ENCODE results near the gene IL5. TPM values are rescaled to one million over a fixed set of nuclear protein-coding genes. Genes with fewer than 3 reads are reported as not detected.
"Not testable (repeated sequence)": the region's sequence is repeated elsewhere in the genome, so short reads cannot be mapped to it uniquely, and the experiment has no call there.

The IL5 gene
- total RNA-seq, result not detected
- polyA plus RNA-seq, result not detected

DNA sequence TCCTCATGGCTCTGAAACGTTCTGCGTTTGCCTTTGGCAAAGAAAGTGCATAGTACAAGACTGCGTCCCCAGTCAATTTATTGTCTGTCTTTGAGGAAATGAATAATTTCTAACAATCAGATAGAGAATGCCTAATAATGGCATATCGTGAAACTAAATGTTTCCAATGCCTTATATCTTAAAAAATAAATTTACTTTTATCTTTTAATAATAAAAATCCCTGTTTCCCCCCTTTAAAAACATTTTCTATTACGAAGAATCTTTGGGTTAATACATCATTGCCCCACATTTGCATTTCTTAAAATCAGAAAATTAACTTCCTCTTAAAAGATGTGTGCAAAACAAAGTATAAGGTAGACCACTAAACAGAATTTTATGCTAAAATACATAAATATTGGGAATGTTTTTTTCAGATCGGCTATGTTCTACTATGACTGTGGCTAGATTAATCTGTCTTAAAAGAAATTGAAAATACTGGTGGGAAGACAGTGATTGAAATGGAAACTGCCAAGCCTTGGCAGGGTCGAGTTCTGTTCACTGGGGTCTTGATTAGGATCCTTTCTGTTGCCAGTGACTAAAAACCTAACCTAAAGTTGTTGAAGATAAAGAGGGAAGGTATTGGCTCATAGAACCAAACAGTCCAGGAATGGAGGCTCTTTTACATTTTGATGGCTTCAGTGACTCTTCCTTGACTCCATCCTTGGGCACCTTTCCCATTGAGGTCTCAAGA, at the start of gene IL5:
Gene IL5 (minus strand): TSS at position 51 of the 730 bp plus-strand sequence. CDS start 44 bp downstream, at position 7.
- CTCF ChIA-PET (ENCODE audit: partially characterized antibody), result interaction anchor here (1.0 kb wide), 1 partner anchor 276 kb away, joined by 3 read pairs; no protein-coding TSS in a partner anchor
- no peaks in the 10 kb centered on the region for H3K9me3 ChIP-seq (ENCODE audit: control insufficient read depth in 1 of 2, low read length in 2 of 2)
- POLR2A ChIA-PET (ENCODE audit: partially characterized antibody), result no interaction called here
- intact Hi-C loops (cut with micrococcal nuclease), result no loop called here
- H3K27me3 ChIP-seq (ENCODE audit: insufficient read depth, low read length), result no peaks in the 10 kb centered on the region
- no peak within 1 kb of the TSS for H3K27ac ChIP-seq (ENCODE audit: low read depth, low read length)
- no peak for DNase-seq
- Mint-ChIP-seq H3K9me3 (no peaks in the 10 kb centered on the region), H3K4me3 (no peak within 1 kb of the TSS), H3K4me1 (no peaks in the 10 kb centered on the region), H3K27ac (no peak within 1 kb of the TSS), H3K27me3 (no peaks in the 10 kb centered on the region), H3K36me3 (no peaks in the 10 kb centered on the region)
- H3K4me3 ChIP-seq (ENCODE audit: low read length in 2 of 2), result no peak within 1 kb of the TSS
- H3K36me3 ChIP-seq (ENCODE audit: insufficient read depth, low read length), result no peaks in the 10 kb centered on the region
- no peaks in the 10 kb centered on the region for H3K4me1 ChIP-seq (ENCODE audit: insufficient read depth, low read length)

DNA sequence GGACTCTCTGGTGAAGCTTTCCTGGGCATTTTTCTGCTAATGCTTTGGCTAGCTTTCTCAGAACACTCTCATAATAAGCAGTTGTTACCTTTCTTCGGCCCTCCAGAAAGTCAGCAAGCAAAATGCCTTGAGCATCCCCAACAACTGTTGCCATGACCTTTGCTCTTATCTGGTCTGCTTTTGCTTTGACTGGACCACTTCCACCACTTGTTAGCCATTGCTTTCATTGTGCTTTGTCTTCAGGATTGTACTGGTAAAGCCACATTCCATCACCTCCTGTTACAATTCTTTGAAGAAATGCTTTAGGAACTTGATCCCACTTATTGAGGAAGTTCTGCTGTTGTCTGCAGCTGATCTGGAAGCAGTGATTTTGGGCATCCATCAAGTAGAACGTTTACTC, 49.2 kb upstream of the IL5 start:
- Mint-ChIP-seq H3K27me3 (no peaks in the 10 kb centered on the region), H3K4me3 (no peak overlapping the region), H3K9me3 (no peaks in the 10 kb centered on the region), H3K27ac (peak overlapping the region in 1 of 7 donors; percentile 17), H3K36me3 (peaks cover 60 to 65% of the 10 kb centered on the region in 2 donors), H3K4me1 (peaks cover 0 to 7% (median 0%) of the 10 kb centered on the region in 4 donors)
- ChIA-PET POLR2A (ENCODE audit: partially characterized antibody) (no interaction called here), CTCF (ENCODE audit: partially characterized antibody) (interaction anchor here (1.2 kb wide), 1 partner anchor 12 kb away, joined by 3 read pairs; no protein-coding TSS in a partner anchor)
- no peaks in the 10 kb centered on the region for H3K4me1 ChIP-seq (ENCODE audit: insufficient read depth, low read length)
- DNase-seq, result no peak
- no peaks in the 10 kb centered on the region for H3K9me3 ChIP-seq (ENCODE audit: control insufficient read depth in 1 of 2, low read length in 2 of 2)
- intact Hi-C loops (cut with micrococcal nuclease), result no loop called here
- H3K4me3 ChIP-seq (ENCODE audit: low read length in 2 of 2), result no peak overlapping the region
- H3K36me3 ChIP-seq (ENCODE audit: insufficient read depth, low read length), result peaks cover 23% of the 10 kb centered on the region
- H3K27ac ChIP-seq (ENCODE audit: low read depth, low read length), result no peak overlapping the region
- no peaks in the 10 kb centered on the region for H3K27me3 ChIP-seq (ENCODE audit: insufficient read depth, low read length)

DNA sequence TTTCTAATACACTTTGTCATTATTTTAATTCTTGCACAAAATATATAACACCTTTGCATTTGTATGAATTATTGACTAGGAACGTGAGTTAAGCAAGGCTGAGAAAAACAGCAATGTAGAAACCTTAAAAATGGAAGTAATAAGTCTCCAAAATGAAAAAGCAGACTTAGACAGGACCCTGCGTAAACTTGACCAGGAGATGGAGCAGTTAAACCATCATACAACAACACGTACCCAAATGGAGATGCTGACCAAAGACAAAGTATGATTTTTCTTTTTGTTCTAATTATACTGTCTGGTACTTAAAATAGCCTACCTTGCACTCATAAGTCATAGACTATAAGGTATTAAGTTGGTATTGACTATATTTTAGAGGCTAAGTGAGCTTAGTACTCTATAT, 47.8 kb upstream of the IL5 start:
- Mint-ChIP-seq H3K4me3 (no peak overlapping the region), H3K9me3 (no peaks in the 10 kb centered on the region), H3K36me3 (peaks cover 55 to 64% of the 10 kb centered on the region in 2 donors), H3K27me3 (no peaks in the 10 kb centered on the region), H3K27ac (no peak overlapping the region), H3K4me1 (peaks cover 0 to 7% (median 0%) of the 10 kb centered on the region in 4 donors)
- H3K27ac ChIP-seq (ENCODE audit: low read depth, low read length), result no peak overlapping the region
- DNase-seq, result no peak
- CTCF ChIA-PET (ENCODE audit: partially characterized antibody), result interaction anchor here (1.0 to 1.2 kb wide), 3 partner anchors 14 to 229 kb away, joined by 3 to 4 read pairs (median 3); no protein-coding TSS in a partner anchor
- H3K4me3 ChIP-seq (ENCODE audit: low read length in 2 of 2), result no peak overlapping the region
- no peaks in the 10 kb centered on the region for H3K27me3 ChIP-seq (ENCODE audit: insufficient read depth, low read length)
- POLR2A ChIA-PET (ENCODE audit: partially characterized antibody), result no interaction called here
- no peaks in the 10 kb centered on the region for H3K4me1 ChIP-seq (ENCODE audit: insufficient read depth, low read length)
- no peaks in the 10 kb centered on the region for H3K9me3 ChIP-seq (ENCODE audit: control insufficient read depth in 1 of 2, low read length in 2 of 2)
- intact Hi-C loops (cut with micrococcal nuclease), result no loop called here
- H3K36me3 ChIP-seq (ENCODE audit: insufficient read depth, low read length), result peaks cover 12% of the 10 kb centered on the region

DNA sequence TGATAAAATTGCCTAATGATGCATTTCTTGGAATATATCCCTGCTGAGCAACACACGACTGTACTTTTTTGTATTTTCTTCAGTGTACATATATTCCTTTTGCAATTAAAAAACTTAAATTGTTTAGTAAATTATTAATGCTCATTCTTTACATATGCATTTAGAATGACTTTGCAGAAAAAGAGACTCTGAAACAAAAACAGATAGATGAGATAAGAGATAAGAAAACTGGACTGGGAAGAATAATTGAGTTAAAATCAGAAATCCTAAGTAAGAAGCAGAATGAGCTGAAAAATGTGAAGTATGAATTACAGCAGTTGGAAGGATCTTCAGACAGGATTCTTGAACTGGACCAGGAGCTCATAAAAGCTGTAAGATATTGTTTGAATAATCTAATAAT, 46.1 kb upstream of the IL5 start:
- Histone ChIP-seq H3K4me1 (ENCODE audit: insufficient read depth, low read length) (no peaks in the 10 kb centered on the region), H3K4me3 (ENCODE audit: low read length in 2 of 2) (no peak overlapping the region), H3K27me3 (ENCODE audit: insufficient read depth, low read length) (no peaks in the 10 kb centered on the region), H3K36me3 (ENCODE audit: insufficient read depth, low read length) (peaks cover 5% of the 10 kb centered on the region), H3K9me3 (ENCODE audit: control insufficient read depth in 1 of 2, low read length in 2 of 2) (no peaks in the 10 kb centered on the region), H3K27ac (ENCODE audit: low read depth, low read length) (no peak overlapping the region)
- Mint-ChIP-seq H3K27ac (no peak overlapping the region), H3K9me3 (no peaks in the 10 kb centered on the region), H3K27me3 (no peaks in the 10 kb centered on the region), H3K4me1 (peaks cover 0 to 7% (median 0%) of the 10 kb centered on the region in 4 donors), H3K4me3 (no peak overlapping the region), H3K36me3 (peaks cover 58 to 65% of the 10 kb centered on the region in 2 donors)
- intact Hi-C loops (cut with micrococcal nuclease), result no loop called here
- POLR2A ChIA-PET (ENCODE audit: partially characterized antibody), result no interaction called here
- DNase-seq, result no peak
- CTCF ChIA-PET (ENCODE audit: partially characterized antibody), result no interaction called here

DNA sequence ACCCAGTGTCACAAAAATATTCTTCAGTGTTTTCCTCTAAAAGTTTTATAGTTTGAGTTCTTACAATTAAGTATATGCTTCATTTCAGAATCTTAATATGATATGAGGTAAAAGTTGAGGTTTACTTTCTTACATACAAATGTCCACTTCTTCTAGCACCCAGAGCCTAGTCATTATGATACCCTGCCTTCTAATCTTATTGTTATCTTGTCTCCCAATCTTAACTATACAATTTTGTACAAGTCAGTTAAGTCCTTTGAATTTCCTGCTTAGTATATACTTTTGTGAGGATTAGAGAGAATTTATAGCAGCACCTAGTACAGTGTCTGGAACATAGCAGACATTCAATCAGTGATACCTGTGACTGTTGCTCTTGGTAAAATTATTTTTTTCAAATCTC, 42.7 kb upstream of the IL5 start:
- POLR2A ChIA-PET (ENCODE audit: partially characterized antibody), result no interaction called here
- Mint-ChIP-seq H3K4me3 (no peak overlapping the region), H3K4me1 (peaks cover 0 to 5% (median 2%) of the 10 kb centered on the region in 4 donors), H3K36me3 (peaks cover 67 to 71% of the 10 kb centered on the region in 2 donors), H3K27me3 (no peaks in the 10 kb centered on the region), H3K27ac (peak overlapping the region in 1 of 7 donors; percentile 17), H3K9me3 (no peaks in the 10 kb centered on the region)
- intact Hi-C loops (cut with micrococcal nuclease), result no loop called here
- Histone ChIP-seq H3K27ac (ENCODE audit: low read depth, low read length) (no peak overlapping the region), H3K27me3 (ENCODE audit: insufficient read depth, low read length) (no peaks in the 10 kb centered on the region), H3K9me3 (ENCODE audit: control insufficient read depth in 1 of 2, low read length in 2 of 2) (no peaks in the 10 kb centered on the region), H3K4me1 (ENCODE audit: insufficient read depth, low read length) (no peaks in the 10 kb centered on the region), H3K4me3 (ENCODE audit: low read length in 2 of 2) (no peak overlapping the region), H3K36me3 (ENCODE audit: insufficient read depth, low read length) (peaks cover 5% of the 10 kb centered on the region)
- CTCF ChIA-PET (ENCODE audit: partially characterized antibody), result no interaction called here
- no peak for DNase-seq

DNA sequence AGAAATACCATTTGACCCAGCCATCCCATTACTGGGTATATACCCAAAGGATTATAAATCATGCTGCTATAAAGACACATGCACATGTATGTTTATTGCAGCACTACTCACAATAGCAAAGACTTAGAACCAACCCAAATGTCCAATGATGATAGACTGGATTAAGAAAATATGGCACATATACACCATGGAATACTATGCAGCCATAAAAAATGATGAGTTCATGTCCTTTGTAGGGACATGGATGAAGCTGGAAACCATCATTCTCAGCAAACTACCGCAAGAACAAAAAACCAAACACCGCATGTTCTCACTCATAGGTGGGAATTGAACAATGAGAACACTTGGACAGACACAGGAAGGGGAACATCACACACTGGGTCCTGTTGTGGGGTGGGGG, 41.2 kb upstream of the IL5 start:
- H3K4me1 Mint-ChIP-seq; H3K27ac Mint-ChIP-seq; H3K27ac ChIP-seq (ENCODE audit: low read depth, low read length); H3K4me3 ChIP-seq (ENCODE audit: low read length in 2 of 2); H3K27me3 Mint-ChIP-seq; intact Hi-C loops (cut with micrococcal nuclease); H3K36me3 ChIP-seq (ENCODE audit: insufficient read depth, low read length); POLR2A ChIA-PET (ENCODE audit: partially characterized antibody); DNase-seq; H3K4me1 ChIP-seq (ENCODE audit: insufficient read depth, low read length); H3K9me3 ChIP-seq (ENCODE audit: control insufficient read depth in 1 of 2, low read length in 2 of 2); H3K27me3 ChIP-seq (ENCODE audit: insufficient read depth, low read length); H3K9me3 Mint-ChIP-seq; CTCF ChIA-PET (ENCODE audit: partially characterized antibody): not testable (repeated sequence)
- Mint-ChIP-seq H3K36me3 (peaks cover 57 to 68% of the 10 kb centered on the region in 2 donors), H3K4me3 (peak overlapping the region in 1 of 8 donors; percentile 15)

DNA sequence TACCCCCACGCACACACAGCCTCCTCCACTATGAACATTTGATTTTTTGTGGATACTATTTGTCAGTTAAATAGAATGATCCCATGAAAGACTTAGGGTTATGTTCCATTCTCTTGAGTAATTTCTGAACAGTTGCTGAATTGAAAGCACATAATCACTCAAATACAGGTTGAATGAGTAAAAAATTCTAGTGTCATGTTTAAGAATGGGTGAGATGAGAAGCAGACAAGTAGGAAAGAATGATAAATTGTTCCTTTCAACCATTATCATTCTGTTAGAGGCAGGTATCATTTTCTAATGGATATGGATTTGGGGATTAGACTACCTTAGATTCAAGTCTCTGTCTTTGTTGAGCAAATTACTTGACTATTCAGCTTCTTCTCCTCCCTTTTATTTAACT, 32.8 kb upstream of the IL5 start:
- intact Hi-C loops (cut with micrococcal nuclease), result no loop called here
- Mint-ChIP-seq H3K27me3 (no peaks in the 10 kb centered on the region), H3K36me3 (peaks cover 54 to 57% of the 10 kb centered on the region in 2 donors), H3K27ac (peak overlapping the region in 2 of 7 donors; percentile 4 to 27), H3K4me3 (no peak overlapping the region), H3K4me1 (peaks cover 0 to 11% (median 2%) of the 10 kb centered on the region in 4 donors), H3K9me3 (no peaks in the 10 kb centered on the region)
- no peak overlapping the region for H3K4me3 ChIP-seq (ENCODE audit: low read length in 2 of 2)
- ChIA-PET CTCF (ENCODE audit: partially characterized antibody) (no interaction called here), POLR2A (ENCODE audit: partially characterized antibody) (no interaction called here)
- H3K27me3 ChIP-seq (ENCODE audit: insufficient read depth, low read length), result no peaks in the 10 kb centered on the region
- H3K36me3 ChIP-seq (ENCODE audit: insufficient read depth, low read length), result peaks cover 22% of the 10 kb centered on the region
- no peak for DNase-seq
- H3K27ac ChIP-seq (ENCODE audit: low read depth, low read length), result no peak overlapping the region
- no peaks in the 10 kb centered on the region for H3K9me3 ChIP-seq (ENCODE audit: control insufficient read depth in 1 of 2, low read length in 2 of 2)
- H3K4me1 ChIP-seq (ENCODE audit: insufficient read depth, low read length), result no peaks in the 10 kb centered on the region
